Stimulated activated CD8-positive, alpha-beta memory T cell treated with anti-CD3 and anti-CD28 coated beads, Interleukin-15, amount 100 ng/mL, for 24 hours (primary cell): ENCODE measurements around the gene ARFGEF3.

ENCODE experiments used
- DNase-seq: peaks from one replicate; pipeline ENCODE4 v3.0.0-alpha.2; 2020; ENCODE audit warnings: low read depth

ARFGEF3 gene

GRCh38 chr6:138241381-138241780 lies 79.6 kb downstream of the ARFGEF3 start:
- DNase-seq: no peak

DNA sequence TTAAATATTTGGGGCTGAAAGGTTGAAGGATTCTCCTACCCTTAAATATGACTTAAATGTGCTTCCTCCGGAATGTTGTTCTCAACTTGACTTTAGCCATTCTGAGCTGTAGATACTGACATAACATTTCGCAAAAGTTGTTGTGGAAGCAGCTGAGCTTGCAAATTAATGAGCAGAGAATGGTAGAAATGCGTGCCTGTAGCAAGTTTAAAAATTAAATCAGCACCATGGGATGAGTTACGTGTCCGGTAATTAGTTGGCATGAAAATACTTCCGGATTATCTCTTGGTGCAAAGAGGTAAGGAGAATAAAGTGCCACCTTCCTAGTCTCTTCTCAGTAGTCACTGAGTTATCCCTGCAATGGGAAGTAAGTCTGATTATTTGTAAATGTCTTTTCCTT lies 80.2 kb downstream of the ARFGEF3 start:
- no peak for DNase-seq

GRCh38 chr6:138242987-138243592 lies 81.4 kb downstream of the ARFGEF3 start:
- no peak for DNase-seq

DNA sequence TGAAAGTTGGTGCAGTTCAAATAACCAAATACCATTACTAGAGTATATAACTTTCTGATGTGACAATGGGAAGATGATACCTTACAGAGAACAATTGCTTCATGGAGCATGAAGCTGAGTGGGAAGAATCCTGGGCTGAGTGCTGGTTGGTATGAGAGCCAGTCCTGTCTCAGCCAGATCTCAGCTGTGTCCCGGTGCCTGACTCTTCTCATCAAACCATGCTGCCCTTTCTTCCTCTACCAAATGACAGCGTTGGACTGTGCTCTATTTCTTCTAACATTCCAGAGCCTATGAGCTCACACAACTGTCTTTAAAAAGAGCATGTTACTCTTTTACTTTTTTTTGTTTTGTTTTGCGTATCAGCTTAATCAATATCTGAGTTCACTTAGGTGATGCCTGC lies 84.0 kb downstream of the ARFGEF3 start:
- no peak for DNase-seq

GRCh38 chr6:138246650-138247440 lies 85.1 kb downstream of the ARFGEF3 start:
- no peak for DNase-seq

DNA sequence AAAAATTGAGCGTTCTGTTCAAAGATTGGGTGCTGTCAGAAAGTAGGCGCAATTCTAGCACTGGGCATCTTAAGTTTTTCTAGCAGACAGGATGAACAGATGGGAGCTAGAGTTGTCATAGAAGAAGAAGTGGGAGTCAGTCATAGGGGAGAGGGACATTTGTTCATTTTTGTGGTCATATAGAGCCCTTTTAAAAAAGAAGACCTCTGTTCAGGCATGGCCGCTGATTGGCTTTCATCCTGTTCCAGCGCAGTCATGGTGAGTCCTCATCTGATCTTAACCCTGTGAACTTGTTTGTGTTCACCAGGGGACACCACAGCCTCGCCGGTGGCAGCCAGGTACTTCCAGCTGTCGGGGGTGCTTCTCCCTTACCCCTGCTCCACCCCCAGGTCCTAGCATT lies 86.3 kb downstream of the ARFGEF3 start:
- no peak for DNase-seq

GRCh38 chr6:138248878-138249277 lies 87.1 kb downstream of the ARFGEF3 start:
- no peak for DNase-seq

GRCh38 chr6:138250053-138250452 lies 88.3 kb downstream of the ARFGEF3 start:
- DNase-seq: no peak

DNA sequence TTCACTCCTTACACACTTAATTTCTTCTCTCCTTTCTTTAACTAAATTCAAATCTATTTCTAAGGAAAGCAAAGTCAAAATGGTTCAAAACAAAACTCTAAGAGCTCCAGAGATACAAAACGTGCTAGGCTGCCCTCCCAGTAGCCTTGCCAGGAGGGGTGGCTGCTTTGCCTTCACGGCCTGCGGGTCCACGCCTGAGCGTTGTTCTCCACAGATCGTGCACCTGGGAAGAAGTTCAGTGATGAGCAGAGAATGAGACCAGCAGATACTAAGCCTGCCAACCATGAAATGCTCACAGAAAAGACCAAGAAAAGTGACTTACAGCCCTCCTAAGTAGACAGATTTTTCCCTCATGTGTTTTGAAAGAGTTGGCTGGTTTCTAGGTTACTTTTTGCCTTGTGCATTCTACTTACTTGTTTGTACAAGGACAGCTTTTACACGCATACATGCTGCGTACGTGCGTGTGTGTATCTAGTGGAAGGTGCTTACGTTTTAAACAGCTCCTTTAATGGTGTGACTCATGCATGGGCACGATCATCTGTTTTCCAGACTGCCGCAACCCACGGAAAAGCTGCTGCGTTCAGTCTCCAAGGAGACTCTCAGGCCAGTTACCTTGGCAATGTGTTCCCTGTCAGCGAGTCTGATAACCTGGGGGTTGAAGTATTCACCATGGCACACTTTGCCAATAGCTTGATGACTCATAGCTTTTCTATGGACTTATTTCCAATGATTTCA lies 88.9 kb downstream of the ARFGEF3 start:
- DNase-seq: no peak

DNA sequence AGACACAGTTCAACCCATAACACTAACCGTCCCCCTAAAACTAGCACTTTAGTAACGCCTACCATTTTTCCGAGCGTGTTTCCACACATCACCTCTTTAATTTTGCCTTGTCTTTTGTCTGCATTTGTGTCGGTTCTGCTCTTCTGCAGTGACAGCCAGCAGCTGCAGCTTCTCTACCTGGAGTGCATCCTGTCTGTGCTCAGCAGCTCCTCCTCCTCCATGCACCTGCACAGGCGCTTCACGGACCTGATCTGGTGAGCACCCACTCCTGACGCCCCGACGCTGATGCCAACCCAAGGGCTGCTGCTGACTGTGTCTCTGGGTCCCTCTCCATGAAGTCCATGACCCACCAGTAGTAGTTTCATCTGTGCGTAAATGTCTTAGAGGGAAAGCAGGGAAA lies 92.0 kb downstream of the ARFGEF3 start:
- no peak for DNase-seq

- no peak for DNase-seq
These were observed 93.7 kb downstream of the ARFGEF3 start for GRCh38 chr6:138255443-138255842.

DNA sequence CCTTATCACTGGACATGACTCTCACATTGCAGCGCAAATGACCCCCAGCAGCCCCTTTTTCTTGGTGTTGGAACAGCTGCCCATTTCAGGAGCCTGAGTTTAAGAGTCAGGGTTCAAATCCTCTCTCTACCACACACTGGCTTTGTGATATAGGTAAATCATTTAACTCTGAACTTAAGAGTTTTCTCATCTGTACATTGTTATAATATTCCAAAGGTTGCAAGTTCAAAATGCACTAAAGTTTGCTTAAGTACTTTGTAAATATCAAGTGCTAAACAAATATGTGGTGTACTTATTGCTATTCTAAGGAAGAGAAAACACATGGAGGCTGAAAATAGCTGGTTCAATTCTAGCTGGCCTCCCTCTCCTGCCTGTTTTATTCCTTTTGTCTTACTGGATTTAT lies 95.9 kb downstream of the ARFGEF3 start:
- no peak for DNase-seq

GRCh38 chr6:138258197-138258596 lies 96.5 kb downstream of the ARFGEF3 start:
- DNase-seq: no peak

DNA sequence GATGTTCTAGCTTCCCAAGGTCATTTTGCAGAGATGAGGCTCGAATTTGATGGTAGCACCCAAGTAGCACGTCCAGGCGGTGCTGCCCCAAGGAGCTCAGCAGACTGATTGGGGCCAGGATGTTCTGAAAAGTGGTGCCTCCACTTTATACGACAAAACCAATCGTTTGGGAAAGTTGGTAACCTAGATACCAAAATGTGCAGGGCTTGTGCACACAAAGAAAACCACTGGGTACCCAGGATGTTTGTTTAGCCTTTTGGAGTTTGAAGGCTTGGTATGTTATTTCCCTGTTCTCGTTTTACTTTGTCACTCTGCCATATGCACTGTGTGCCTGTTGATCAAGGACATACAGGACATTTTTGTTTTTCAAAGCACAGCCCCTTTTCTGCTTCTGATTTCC lies 97.3 kb downstream of the ARFGEF3 start:
- no peak for DNase-seq

DNA sequence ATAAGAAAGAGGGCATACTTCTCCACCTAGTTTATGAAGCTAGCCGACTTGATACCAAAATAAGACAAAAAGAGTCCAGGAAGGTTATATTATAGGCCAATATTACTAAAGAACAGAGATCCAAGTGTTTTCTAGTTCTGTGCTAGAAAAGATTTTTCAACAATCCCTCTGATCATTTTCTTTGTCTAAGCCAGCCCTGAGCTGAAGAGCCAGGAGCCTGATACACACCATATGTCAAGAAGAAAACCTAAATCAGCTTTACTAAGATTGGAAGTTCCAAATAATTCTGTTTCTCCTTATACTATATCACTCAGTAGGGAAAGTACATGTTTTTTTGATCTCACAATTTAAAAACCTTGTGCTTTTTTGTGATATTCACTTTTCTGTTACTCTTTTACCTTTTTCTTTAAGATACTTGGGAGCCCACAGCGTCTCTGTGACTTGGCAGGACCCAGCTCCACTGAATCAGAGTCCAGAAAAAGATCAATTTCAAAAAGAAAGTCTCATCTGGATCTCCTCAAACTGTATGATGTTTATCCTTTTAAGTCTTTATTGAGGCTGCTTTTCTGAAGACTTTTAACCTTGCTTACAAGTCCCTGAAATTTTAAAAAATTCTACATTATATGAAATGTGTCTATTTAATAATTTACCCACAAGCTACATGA lies 99.5 kb downstream of the ARFGEF3 start:
- DNase-seq: no peak

- no peak for DNase-seq
These were observed 102.2 kb downstream of the ARFGEF3 start for GRCh38 chr6:138263963-138264362.

DNA sequence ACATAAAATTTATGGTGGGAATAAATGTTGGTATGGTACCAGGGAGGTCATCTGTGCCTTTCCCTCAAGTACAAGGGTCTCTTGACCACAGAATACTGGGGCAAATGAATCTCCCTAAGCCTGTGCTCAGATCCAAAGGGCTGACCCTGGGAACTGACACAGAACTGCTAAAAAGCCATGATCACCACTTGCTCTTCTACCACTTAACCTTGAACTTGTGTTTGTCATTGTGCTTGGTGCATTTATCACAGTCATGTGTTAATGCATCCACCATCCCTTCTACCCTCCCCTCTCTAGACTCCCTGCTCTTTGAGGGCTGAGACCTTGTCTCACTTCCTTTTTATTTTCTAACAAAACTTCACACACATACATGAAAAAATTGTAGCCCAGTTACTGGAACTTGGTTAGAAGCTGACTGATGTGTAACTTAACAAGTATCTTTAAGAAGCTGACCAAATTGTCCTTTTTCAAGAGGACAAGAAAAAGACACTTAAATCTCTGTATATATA lies 102.7 kb downstream of the ARFGEF3 start:
- DNase-seq: no peak

DNA sequence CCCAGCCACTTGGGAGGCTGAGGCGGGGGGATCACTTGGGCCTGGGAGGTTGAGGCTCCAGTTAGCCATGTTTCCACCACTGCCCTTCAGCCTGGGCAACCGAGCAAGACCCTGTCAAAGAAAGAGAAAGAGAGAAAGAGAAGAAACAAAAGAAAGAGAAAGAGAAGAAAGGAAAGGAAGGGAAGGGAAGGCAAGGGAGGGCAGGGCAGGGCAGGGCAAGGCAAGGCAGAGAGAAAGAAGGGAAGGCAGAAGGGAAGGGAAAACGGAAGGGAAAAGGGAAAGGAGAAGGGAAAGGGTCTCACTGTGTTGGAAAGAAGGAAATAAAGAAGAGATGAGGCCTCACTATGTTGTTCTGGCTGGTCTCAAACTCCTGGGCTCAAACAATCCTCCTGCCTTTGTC lies 104.4 kb downstream of the ARFGEF3 start:
- DNase-seq: no peak

- no peak for DNase-seq
These were observed 106.5 kb downstream of the ARFGEF3 start for GRCh38 chr6:138267971-138268895.

- DNase-seq: no peak
These were observed 109.7 kb downstream of the ARFGEF3 start for GRCh38 chr6:138271451-138271850.
